Naive thymus-derived CD4-positive, alpha-beta T cell (primary cell): ENCODE measurements around the gene CCDC154. TPM values are rescaled to one million over a fixed set of nuclear protein-coding genes. Genes with fewer than 3 reads are reported as not detected.

Experiments used
- ATAC-seq: fragments of 150-1000 bp; cut with Tn5 transposase; 2 replicates; pipeline ENCODE4 v1.10.0; 2021; ENCODE audit warnings: mild to moderate bottlenecking, moderate library complexity
- CTCF ChIA-PET: fragments of 350-600 bp; sonication (Branson Sonifier 250); formaldehyde crosslinking; loops from one replicate; lab custom pipeline; 2021; ENCODE audit warnings: antibody characterized with exemption; lab: Charles Lee
- POLR2A ChIA-PET: fragments of 350-600 bp; sonication (Branson Sonifier 250); formaldehyde crosslinking; loops from one replicate; lab custom pipeline; 2021; ENCODE audit warnings: antibody characterized with exemption, inconsistent platforms; lab: Charles Lee
- DNase-seq, 9 donors: peaks; one replicate each; pipeline versions ENCODE4 v3.0.0 to v3.0.0-alpha.2; 2020 to 2022; ENCODE audit warnings: mixed read lengths in 1 of 9
- H3K27ac ChIP-seq: one replicate; pipeline ENCODE4 v1.7.0; 2013; ENCODE audit warnings: mild to moderate bottlenecking, low read depth, low read length, moderate library complexity
- H3K27me3 ChIP-seq, 2 donors: one replicate each; pipeline ENCODE4 v1.7.0; 2013; ENCODE audit warnings: low read length in 2 of 2, mild to moderate bottlenecking in 2 of 2, moderate library complexity in 2 of 2; ENCODE audit not compliant: control insufficient read depth in 2 of 2, insufficient read depth in 2 of 2
- H3K36me3 ChIP-seq, 3 experiments: 1 replicate in 2 of 3; 2 replicates in 1 of 3; pipeline ENCODE4 v1.7.0; 2013; ENCODE audit warnings: low read length in 3 of 3, mild to moderate bottlenecking in 3 of 3, moderate library complexity in 1 of 3; ENCODE audit not compliant: insufficient read depth in 3 of 3, control insufficient read depth in 2 of 3
- H3K4me1 ChIP-seq, 2 donors: one replicate each; pipeline ENCODE4 v1.7.0; 2013; ENCODE audit warnings: low read length in 2 of 2, mild to moderate bottlenecking in 2 of 2, moderate library complexity in 1 of 2; ENCODE audit not compliant: control insufficient read depth in 2 of 2, insufficient read depth in 2 of 2
- H3K4me3 ChIP-seq: 2 replicates; pipeline ENCODE4 v1.7.0; 2013; ENCODE audit warnings: mild to moderate bottlenecking, low read length
- H3K9me3 ChIP-seq, 3 experiments: 1 replicate in 2 of 3; 2 replicates in 1 of 3; pipeline ENCODE4 v1.7.0; 2013; ENCODE audit warnings: low read length in 3 of 3; ENCODE audit not compliant: control insufficient read depth in 2 of 3
- H3K27ac Mint-ChIP-seq, 9 donors: one replicate each; pipeline ENCODE4 v1.8.0; 2020 to 2022; ENCODE audit warnings: mixed read lengths in 9 of 9, mild to moderate bottlenecking in 8 of 9, moderate library complexity in 5 of 9, inconsistent platforms in 2 of 9
- H3K27me3 Mint-ChIP-seq, 5 donors: one replicate each; pipeline ENCODE4 v1.8.0; 2021 to 2022; ENCODE audit warnings: mixed read lengths in 5 of 5, mild to moderate bottlenecking in 1 of 5
- H3K36me3 Mint-ChIP-seq, 5 donors: one replicate each; pipeline ENCODE4 v1.8.0; 2020 to 2022; ENCODE audit warnings: mixed read lengths in 5 of 5, mild to moderate bottlenecking in 3 of 5, inconsistent platforms in 1 of 5
- H3K4me1 Mint-ChIP-seq, 7 donors: one replicate each; pipeline ENCODE4 v1.8.0; 2020 to 2022; ENCODE audit warnings: mixed read lengths in 7 of 7, mild to moderate bottlenecking in 3 of 7, inconsistent platforms in 1 of 7
- H3K4me3 Mint-ChIP-seq, 10 donors: one replicate each; pipeline ENCODE4 v1.8.0; 2020 to 2022; ENCODE audit warnings: mild to moderate bottlenecking in 10 of 10, mixed read lengths in 10 of 10, moderate library complexity in 6 of 10, inconsistent platforms in 2 of 10
- H3K9me3 Mint-ChIP-seq, 11 donors: one replicate each; pipeline ENCODE4 v1.8.0; 2020 to 2022; ENCODE audit warnings: mixed read lengths in 11 of 11, mild to moderate bottlenecking in 4 of 11, inconsistent platforms in 1 of 11, moderate library complexity in 1 of 11
- intact Hi-C, 2 donors: fragments of 100-400 bp; cut with micrococcal nuclease; formaldehyde crosslinking; loops; one replicate each; pipeline ENCODE4 v1.15.1; 2023
- polyA plus RNA-seq, 2 donors: library from polyadenylated mRNA; unstranded; fragments of 300-500 nt; fragmentation: Illumina TruSeq; gene quantifications; one replicate each; pipeline ENCODE4 v1.2.3, GENCODE V29; 2021
- total RNA-seq, 6 experiments: library from RNA in 5 of 6; stranded (reverse) in 5 of 6; gene quantifications; 1 replicate in 5 of 6; 2 replicates in 1 of 6; pipeline ENCODE4 v1.2.3 and lab custom pipeline; 2021 to 2026

Gene CCDC154
- total and polyA plus RNA-seq, 7 experiments from 2014 or later: 3.6 to 19.1 (median 8.9) TPM; not detected in 2

DNA sequence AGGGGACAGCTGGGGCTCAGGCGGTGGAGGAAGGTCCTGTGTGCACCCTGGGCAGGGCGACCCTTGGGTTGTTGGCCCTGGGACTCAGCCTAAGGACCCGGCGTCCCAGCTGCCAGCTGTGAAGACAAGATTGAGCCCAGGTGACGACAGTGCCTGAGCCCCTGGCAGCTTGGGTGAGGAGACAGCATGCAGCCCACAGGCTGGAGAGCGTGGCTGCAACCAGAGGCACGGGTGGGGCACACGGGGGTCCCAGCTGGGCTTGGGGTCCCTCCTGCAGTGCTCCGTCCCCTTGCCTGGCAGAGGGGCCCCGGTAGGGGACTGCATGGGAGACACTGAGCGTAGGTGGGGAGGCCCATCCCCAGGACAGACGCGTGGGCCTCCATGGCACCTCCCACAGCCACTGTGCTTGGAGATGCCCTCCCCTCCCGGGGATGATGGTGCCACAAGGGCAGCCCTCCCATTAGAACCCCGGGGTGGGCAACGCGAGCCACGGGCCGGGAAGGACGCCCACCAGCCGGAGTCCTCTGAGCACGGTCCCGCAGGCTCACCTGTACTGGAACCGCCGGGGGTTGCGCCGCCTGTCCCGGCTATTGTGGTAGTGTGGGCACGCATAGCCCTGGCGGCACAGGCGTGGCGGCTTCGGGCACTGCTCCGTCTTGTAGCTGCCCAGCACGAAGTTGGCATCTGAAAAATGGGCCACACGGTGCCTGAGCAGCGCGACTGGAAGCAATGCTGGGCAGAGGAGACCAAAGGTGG, 45.4 kb downstream of the CCDC154 start:
- no peak for DNase-seq
- no peak overlapping the region for H3K27ac ChIP-seq
- Mint-ChIP-seq H3K9me3 (peaks cover 0 to 2% (median 0%) of the 10 kb centered on the region in 11 donors), H3K27me3 (no peaks in the 10 kb centered on the region), H3K4me1 (peaks cover 0 to 7% (median 4%) of the 10 kb centered on the region in 7 donors), H3K36me3 (peaks cover 0 to 28% (median 5%) of the 10 kb centered on the region in 5 donors), H3K4me3 (no peak overlapping the region), H3K27ac (peak overlapping the region in 1 of 9 donors; percentile 56)
- no peaks in the 10 kb centered on the region for H3K9me3 ChIP-seq
- no peaks in the 10 kb centered on the region for H3K27me3 ChIP-seq
- intact Hi-C loops: no loop called here
- peaks cover 0 to 81% (median 18%) of the 10 kb centered on the region in 3 experiments for H3K36me3 ChIP-seq
- no peaks in the 10 kb centered on the region for H3K4me1 ChIP-seq
- ChIA-PET CTCF (no interaction called here), POLR2A (interaction anchor here (0.7 kb wide), 1 partner anchor 87 kb away, joined by 3 read pairs; no protein-coding TSS in a partner anchor)
- H3K4me3 ChIP-seq: no peak overlapping the region
- no peak for ATAC-seq

DNA sequence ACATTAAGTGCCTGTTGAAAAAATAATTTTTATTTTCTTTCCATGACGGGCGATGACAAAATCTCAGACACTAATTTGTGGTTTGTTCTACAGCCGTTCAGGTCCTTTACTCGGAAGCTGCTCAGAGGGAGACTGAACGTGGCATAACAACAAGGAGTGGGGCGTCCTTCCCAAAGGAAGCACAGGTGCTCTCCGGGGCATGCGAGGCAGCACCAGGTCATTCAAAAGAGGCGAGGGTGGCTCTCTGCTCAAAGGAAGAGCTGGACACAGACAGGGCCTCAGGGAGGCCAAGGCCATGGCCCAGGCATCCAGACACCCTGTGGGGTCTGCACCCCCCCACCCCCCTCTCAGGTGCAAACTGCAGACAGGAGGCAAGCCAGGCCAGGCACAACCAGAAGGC, 46.0 kb downstream of the CCDC154 start:
- no peak for DNase-seq
- POLR2A ChIA-PET: no interaction called here
- Histone ChIP-seq H3K27me3 (no peaks in the 10 kb centered on the region), H3K27ac (no peak overlapping the region), H3K36me3 (peaks cover 0 to 81% (median 18%) of the 10 kb centered on the region in 3 experiments), H3K9me3 (no peaks in the 10 kb centered on the region), H3K4me3 (no peak overlapping the region), H3K4me1 (no peaks in the 10 kb centered on the region)
- CTCF ChIA-PET: no interaction called here
- intact Hi-C loops: no loop called here
- peaks cover 0 to 27% (median 5%) of the 10 kb centered on the region in 5 donors for H3K36me3 Mint-ChIP-seq
- H3K27ac Mint-ChIP-seq: peak overlapping the region in 1 of 9 donors; percentile 56
- H3K4me1 Mint-ChIP-seq: peaks cover 0 to 4% (median 2%) of the 10 kb centered on the region in 7 donors
- H3K9me3 Mint-ChIP-seq: peaks cover 0 to 2% (median 0%) of the 10 kb centered on the region in 11 donors
- no peak overlapping the region for H3K4me3 Mint-ChIP-seq
- no peak for ATAC-seq
- H3K27me3 Mint-ChIP-seq: no peaks in the 10 kb centered on the region

- Mint-ChIP-seq H3K4me1 (peaks cover 0 to 4% (median 0%) of the 10 kb centered on the region in 7 donors), H3K36me3 (peaks cover 0 to 26% (median 5%) of the 10 kb centered on the region in 5 donors), H3K9me3 (peaks cover 0 to 2% (median 0%) of the 10 kb centered on the region in 11 donors), H3K27me3 (no peaks in the 10 kb centered on the region), H3K4me3 (no peak overlapping the region), H3K27ac (no peak overlapping the region)
- no peak for ATAC-seq
- Histone ChIP-seq H3K4me1 (no peaks in the 10 kb centered on the region), H3K4me3 (no peak overlapping the region), H3K36me3 (peaks cover 0 to 81% (median 19%) of the 10 kb centered on the region in 3 experiments), H3K27me3 (no peaks in the 10 kb centered on the region), H3K9me3 (no peaks in the 10 kb centered on the region), H3K27ac (no peak overlapping the region)
- ChIA-PET POLR2A (no interaction called here), CTCF (no interaction called here)
- intact Hi-C loops: no loop called here
- no peak for DNase-seq
These were observed 46.6 kb downstream of the CCDC154 start for GRCh38 chr16:1397779-1398178.

GRCh38 chr16:1395444-1396031, 48.8 kb downstream of the CCDC154 start:
- peaks cover 0 to 78% (median 15%) of the 10 kb centered on the region in 3 experiments for H3K36me3 ChIP-seq
- peaks cover 0 to 21% (median 0%) of the 10 kb centered on the region in 5 donors for H3K36me3 Mint-ChIP-seq
- peaks cover 0 to 2% (median 0%) of the 10 kb centered on the region in 7 donors for H3K4me1 Mint-ChIP-seq
- no peak overlapping the region for H3K27ac Mint-ChIP-seq
- no peaks in the 10 kb centered on the region for H3K27me3 Mint-ChIP-seq
- intact Hi-C loops: no loop called here
- H3K27me3 ChIP-seq: no peaks in the 10 kb centered on the region
- no peak for ATAC-seq
- H3K4me3 ChIP-seq: no peak overlapping the region
- DNase-seq: no peak
- no peaks in the 10 kb centered on the region for H3K9me3 ChIP-seq
- no peaks in the 10 kb centered on the region for H3K4me1 ChIP-seq
- H3K4me3 Mint-ChIP-seq: no peak overlapping the region
- CTCF ChIA-PET: no interaction called here
- H3K9me3 Mint-ChIP-seq: peaks cover 0 to 4% (median 0%) of the 10 kb centered on the region in 11 donors
- no peak overlapping the region for H3K27ac ChIP-seq
- POLR2A ChIA-PET: no interaction called here

DNA sequence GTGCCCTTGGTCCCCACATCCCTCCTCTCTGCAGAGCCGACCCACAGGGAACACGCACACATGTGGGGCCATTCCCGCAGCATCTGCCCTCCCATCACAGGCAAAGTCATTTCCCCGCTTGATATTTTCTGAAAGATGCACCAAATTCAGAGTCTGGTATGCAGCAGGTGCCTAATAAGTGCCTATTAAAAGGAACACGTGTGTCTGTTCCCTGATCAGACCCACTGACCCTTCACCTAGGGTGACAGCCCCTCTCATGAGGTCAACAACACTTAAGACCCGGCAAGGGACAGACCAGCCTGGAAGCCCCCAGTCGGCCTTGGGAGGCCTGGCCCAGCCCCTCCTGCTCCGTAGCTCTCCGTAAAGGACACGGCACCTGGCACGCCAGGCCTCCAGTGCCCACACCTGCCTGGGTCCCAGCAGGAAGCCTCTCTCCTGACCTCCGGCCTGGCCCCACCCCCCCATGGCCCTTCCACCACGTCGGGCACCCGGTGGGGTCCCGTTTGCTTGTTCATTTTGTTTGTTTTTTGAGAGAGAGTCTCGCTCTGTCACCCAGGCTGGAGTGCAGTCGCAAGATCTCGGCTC, 49.9 kb downstream of the CCDC154 start:
- peaks cover 0 to 25% (median 4%) of the 10 kb centered on the region in 5 donors for H3K36me3 Mint-ChIP-seq
- POLR2A ChIA-PET: no interaction called here

DNA sequence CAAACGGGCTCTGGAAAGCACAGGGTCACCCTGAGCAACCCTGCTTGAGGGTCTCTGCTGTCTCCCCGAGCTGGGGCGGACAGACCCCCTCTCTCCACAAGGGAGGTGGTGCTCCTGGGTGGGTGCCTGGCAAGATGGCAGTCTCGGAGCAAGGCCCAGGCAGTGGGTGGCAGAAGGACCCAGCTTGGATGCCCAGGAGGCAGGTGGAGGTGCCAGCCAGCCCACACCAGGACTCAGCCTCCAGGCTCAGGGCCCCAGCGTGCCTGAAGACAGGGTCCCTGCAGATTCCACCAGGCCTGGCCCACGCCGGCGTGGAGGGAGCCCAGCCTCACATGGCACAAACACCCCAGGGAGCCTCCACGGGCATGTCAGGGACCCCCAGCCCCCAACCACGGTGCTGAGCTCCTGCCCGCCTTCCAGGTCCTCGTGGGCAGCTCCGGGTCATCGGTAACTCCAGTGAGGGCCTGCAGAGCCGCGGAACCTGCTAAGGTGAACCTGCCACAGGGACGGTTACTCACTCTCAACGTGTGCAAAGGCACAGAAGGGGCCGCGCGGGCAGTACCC, 50.7 kb downstream of the CCDC154 start:
- Histone ChIP-seq H3K4me3 (no peak overlapping the region), H3K36me3 (peaks cover 0 to 76% (median 11%) of the 10 kb centered on the region in 3 experiments), H3K27ac (no peak overlapping the region), H3K4me1 (no peaks in the 10 kb centered on the region), H3K27me3 (no peaks in the 10 kb centered on the region), H3K9me3 (no peaks in the 10 kb centered on the region)
- DNase-seq (no peak), ATAC-seq (no peak)
- ChIA-PET POLR2A (interaction anchor here (0.6 to 0.7 kb wide), 2 partner anchors 60 to 258 kb away, joined by 3 to 4 read pairs; no protein-coding TSS in a partner anchor), CTCF (no interaction called here)
- Mint-ChIP-seq H3K36me3 (peaks cover 0 to 25% (median 4%) of the 10 kb centered on the region in 5 donors), H3K27ac (no peak overlapping the region), H3K4me3 (no peak overlapping the region), H3K9me3 (peaks cover 0 to 4% (median 0%) of the 10 kb centered on the region in 11 donors), H3K27me3 (no peaks in the 10 kb centered on the region), H3K4me1 (peaks cover 0 to 4% (median 0%) of the 10 kb centered on the region in 7 donors)
- intact Hi-C loops: no loop called here

More for the DNA sequence above, 49.9 kb downstream of the CCDC154 start:
- Mint-ChIP-seq H3K4me1 (peaks cover 0 to 4% (median 0%) of the 10 kb centered on the region in 7 donors), H3K27ac (no peak overlapping the region), H3K4me3 (no peak overlapping the region), H3K9me3 (peaks cover 0 to 4% (median 0%) of the 10 kb centered on the region in 11 donors), H3K27me3 (no peaks in the 10 kb centered on the region)
- DNase-seq: no peak
- no peak for ATAC-seq
- no peaks in the 10 kb centered on the region for H3K4me1 ChIP-seq
- peaks cover 0 to 78% (median 15%) of the 10 kb centered on the region in 3 experiments for H3K36me3 ChIP-seq
- H3K9me3 ChIP-seq: no peaks in the 10 kb centered on the region
- CTCF ChIA-PET: no interaction called here
- H3K27me3 ChIP-seq: no peaks in the 10 kb centered on the region
- intact Hi-C loops: no loop called here
- no peak overlapping the region for H3K27ac ChIP-seq
- H3K4me3 ChIP-seq: no peak overlapping the region
